ENCODE data around the gene FLOT1. TPM values are rescaled to one million over a fixed set of nuclear protein-coding genes. Genes with fewer than 3 reads are reported as not detected.
A peak's percentile ranks its signal among the peaks of the same experiment; 100 is the strongest.

Gene FLOT1
- total and polyA plus RNA-seq, 2 of the 13 experiments (the other 11 are each of a cell fraction or from before 2014, with no cell fraction given) = 82.3 to 130 TPM

DNA sequence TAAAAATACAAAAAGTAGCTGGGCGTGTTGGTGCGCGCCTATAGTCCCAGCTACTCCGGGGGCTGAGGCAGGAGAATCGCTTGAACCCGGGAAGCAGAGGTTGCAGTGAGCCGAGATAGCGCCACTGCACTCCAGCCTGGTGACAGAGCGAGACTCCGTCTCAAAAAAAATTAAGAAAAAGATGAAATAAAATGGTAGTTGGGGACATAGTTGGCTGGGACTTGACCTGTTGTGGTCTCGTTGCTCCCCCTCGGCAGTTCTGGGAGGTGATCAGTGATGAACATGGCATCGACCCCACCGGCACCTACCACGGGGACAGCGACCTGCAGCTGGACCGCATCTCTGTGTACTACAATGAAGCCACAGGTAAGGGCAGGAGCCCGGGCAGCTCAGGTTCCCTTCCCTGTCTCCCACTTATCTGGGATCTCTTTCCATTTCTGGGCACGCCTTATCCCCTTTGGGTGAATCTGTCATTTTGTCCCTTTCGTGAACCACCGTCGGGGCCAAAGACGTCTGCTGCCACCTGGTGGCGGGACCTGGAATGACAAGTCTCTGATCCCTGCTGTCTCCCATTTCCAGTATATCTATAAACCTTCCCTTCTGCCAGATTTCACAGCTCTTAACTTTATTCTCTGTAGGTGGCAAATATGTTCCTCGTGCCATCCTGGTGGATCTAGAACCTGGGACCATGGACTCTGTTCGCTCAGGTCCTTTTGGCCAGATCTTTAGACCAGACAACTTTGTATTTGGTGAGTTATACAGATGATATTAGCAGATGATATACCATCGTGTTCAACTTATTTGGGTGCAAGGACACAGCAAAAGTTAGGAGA lies 20.0 kb downstream of the FLOT1 start (continued):
- TF ChIP-seq, protein P1, sequence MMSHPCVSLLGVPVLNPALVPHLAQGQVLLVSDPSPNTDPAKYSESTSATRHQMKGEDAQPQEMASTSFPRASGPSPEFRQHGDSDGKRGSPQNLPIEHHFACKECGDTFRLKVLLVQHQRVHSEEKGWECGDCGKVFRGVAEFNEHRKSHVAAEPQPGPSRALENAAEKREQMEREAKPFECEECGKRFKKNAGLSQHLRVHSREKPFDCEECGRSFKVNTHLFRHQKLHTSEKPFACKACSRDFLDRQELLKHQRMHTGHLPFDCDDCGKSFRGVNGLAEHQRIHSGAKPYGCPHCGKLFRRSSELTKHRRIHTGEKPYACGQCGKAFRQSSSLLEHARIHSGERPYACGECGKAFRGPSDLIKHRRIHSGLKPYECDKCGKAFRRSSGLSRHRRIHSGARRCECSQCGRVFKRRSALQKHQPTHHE (CRISPR knock-in tag; IDR thresholded peaks at IDR 0.05; ENCODE audit: borderline replicate concordance) = no peak
- TF ChIP-seq, protein P2, sequence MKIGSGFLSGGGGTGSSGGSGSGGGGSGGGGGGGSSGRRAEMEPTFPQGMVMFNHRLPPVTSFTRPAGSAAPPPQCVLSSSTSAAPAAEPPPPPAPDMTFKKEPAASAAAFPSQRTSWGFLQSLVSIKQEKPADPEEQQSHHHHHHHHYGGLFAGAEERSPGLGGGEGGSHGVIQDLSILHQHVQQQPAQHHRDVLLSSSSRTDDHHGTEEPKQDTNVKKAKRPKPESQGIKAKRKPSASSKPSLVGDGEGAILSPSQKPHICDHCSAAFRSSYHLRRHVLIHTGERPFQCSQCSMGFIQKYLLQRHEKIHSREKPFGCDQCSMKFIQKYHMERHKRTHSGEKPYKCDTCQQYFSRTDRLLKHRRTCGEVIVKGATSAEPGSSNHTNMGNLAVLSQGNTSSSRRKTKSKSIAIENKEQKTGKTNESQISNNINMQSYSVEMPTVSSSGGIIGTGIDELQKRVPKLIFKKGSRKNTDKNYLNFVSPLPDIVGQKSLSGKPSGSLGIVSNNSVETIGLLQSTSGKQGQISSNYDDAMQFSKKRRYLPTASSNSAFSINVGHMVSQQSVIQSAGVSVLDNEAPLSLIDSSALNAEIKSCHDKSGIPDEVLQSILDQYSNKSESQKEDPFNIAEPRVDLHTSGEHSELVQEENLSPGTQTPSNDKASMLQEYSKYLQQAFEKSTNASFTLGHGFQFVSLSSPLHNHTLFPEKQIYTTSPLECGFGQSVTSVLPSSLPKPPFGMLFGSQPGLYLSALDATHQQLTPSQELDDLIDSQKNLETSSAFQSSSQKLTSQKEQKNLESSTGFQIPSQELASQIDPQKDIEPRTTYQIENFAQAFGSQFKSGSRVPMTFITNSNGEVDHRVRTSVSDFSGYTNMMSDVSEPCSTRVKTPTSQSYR (CRISPR knock-in tag; IDR thresholded peaks at IDR 0.05; ENCODE audit: borderline replicate concordance) = peak; percentile 47; the same call in 1 of the 2 replicates
- 0 out of 2 replicates have a peak, but pooled peaks have one; percentile 32 for TF ChIP-seq U2AF2 (IDR thresholded peaks at IDR 0.05; ENCODE audit: low read depth, low read length)
- TF ChIP-seq GABPB1 (CRISPR knock-in tag; IDR thresholded peaks at IDR 0.05) = 0 out of 2 replicates have a peak, but pooled peaks have one; percentile 9
- TF ChIP-seq RBM22 (optimal IDR thresholded peaks at IDR 0.05; ENCODE audit: low read length) = peak; percentile 40
- TF ChIP-seq YY1 (IDR thresholded peaks at IDR 0.05; ENCODE audit: insufficient read depth, insufficient replicate concordance, low read depth, low read length) = peak; percentile 63
- TF ChIP-seq AKAP8 (CRISPR knock-in tag; IDR thresholded peaks at IDR 0.05) = peak; percentile 51; the same call in 1 of the 2 replicates
- TF ChIP-seq ZFAT (CRISPR knock-in tag; conservative IDR thresholded peaks at IDR 0.05) = no peak
- no peak for TF ChIP-seq KLF6 (CRISPR knock-in tag; IDR thresholded peaks at IDR 0.05)
- peak; percentile 41; the same call in 1 of the 2 replicates for TF ChIP-seq SIN3A (IDR thresholded peaks at IDR 0.05; ENCODE audit: borderline replicate concordance, low read depth, low read length)
- TF ChIP-seq, protein P3, sequence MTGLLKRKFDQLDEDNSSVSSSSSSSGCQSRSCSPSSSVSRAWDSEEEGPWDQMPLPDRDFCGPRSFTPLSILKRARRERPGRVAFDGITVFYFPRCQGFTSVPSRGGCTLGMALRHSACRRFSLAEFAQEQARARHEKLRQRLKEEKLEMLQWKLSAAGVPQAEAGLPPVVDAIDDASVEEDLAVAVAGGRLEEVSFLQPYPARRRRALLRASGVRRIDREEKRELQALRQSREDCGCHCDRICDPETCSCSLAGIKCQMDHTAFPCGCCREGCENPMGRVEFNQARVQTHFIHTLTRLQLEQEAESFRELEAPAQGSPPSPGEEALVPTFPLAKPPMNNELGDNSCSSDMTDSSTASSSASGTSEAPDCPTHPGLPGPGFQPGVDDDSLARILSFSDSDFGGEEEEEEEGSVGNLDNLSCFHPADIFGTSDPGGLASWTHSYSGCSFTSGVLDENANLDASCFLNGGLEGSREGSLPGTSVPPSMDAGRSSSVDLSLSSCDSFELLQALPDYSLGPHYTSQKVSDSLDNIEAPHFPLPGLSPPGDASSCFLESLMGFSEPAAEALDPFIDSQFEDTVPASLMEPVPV (CRISPR knock-in tag; IDR thresholded peaks at IDR 0.05) = 0 out of 2 replicates have a peak, but pooled peaks have one; percentile 32
- 0 out of 2 replicates have a peak, but pooled peaks have one; percentile 32 for TF ChIP-seq BCL6 (CRISPR knock-in tag; IDR thresholded peaks at IDR 0.05)
- peak; percentile 87 for TF ChIP-seq SAP130 (CRISPR knock-in tag; IDR thresholded peaks at IDR 0.05; ENCODE audit: low read depth)
- TF ChIP-seq, protein P4, sequence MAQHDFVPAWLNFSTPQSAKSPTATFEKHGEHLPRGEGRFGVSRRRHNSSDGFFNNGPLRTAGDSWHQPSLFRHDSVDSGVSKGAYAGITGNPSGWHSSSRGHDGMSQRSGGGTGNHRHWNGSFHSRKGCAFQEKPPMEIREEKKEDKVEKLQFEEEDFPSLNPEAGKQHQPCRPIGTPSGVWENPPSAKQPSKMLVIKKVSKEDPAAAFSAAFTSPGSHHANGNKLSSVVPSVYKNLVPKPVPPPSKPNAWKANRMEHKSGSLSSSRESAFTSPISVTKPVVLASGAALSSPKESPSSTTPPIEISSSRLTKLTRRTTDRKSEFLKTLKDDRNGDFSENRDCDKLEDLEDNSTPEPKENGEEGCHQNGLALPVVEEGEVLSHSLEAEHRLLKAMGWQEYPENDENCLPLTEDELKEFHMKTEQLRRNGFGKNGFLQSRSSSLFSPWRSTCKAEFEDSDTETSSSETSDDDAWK (CRISPR knock-in tag; IDR thresholded peaks at IDR 0.05) = no peak
- TF ChIP-seq, protein P5, sequence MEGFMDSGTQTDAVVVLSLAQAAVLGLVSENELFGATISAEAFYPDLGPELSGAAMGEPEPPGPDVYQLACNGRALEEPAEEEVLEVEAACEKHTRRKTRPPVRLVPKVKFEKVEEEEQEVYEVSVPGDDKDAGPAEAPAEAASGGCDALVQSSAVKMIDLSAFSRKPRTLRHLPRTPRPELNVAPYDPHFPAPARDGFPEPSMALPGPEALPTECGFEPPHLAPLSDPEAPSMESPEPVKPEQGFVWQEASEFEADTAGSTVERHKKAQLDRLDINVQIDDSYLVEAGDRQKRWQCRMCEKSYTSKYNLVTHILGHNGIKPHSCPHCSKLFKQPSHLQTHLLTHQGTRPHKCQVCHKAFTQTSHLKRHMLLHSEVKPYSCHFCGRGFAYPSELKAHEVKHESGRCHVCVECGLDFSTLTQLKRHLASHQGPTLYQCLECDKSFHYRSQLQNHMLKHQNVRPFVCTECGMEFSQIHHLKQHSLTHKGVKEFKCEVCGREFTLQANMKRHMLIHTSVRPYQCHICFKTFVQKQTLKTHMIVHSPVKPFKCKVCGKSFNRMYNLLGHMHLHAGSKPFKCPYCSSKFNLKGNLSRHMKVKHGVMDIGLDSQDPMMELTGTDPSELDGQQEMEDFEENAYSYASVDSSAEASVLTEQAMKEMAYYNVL (CRISPR knock-in tag; IDR thresholded peaks at IDR 0.05; ENCODE audit: borderline replicate concordance) = peak; percentile 61; the same call in 1 of the 2 replicates
- TF ChIP-seq KDM2A (CRISPR knock-in tag; IDR thresholded peaks at IDR 0.05; ENCODE audit: borderline replicate concordance, low read depth) = peak; percentile 73; the same call in 1 of the 2 replicates
- peak; percentile 22; the same call in 1 of the 2 replicates for TF ChIP-seq MED1 (CRISPR knock-in tag; IDR thresholded peaks at IDR 0.05)
- TF ChIP-seq KAT7 (CRISPR knock-in tag; IDR thresholded peaks at IDR 0.05; ENCODE audit: borderline replicate concordance) = no peak; the same call in 1 of the 2 replicates
- no peak; the same call in 1 of the 2 replicates for TF ChIP-seq POLR2G (IDR thresholded peaks at IDR 0.05; ENCODE audit: low read depth, low read length)
